ENCODE results near the gene MRTFB.

DNA sequence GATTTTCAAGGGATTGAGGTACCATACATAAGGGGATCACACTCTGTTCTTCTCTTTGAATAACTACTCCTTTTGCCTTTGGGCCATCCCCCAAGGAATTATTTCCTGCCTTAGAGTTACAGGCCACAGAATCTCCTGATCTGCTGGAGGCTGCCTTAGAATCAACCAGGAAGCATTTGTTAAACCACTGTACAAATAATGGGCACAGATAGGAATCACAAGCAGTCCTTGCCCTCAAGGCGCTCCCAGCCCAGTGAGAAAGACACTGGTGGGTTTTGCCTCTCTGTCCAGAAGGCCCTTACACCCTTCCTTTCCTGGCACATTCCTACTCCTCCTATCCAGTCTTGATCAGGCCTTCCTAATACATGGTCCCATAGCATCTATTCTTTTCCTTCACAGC is 45.9 kb downstream of the MRTFB start:
- TF ChIP-seq POLR2A (IDR thresholded peaks at IDR 0.05), result no peak
- TF ChIP-seq, protein P1, sequence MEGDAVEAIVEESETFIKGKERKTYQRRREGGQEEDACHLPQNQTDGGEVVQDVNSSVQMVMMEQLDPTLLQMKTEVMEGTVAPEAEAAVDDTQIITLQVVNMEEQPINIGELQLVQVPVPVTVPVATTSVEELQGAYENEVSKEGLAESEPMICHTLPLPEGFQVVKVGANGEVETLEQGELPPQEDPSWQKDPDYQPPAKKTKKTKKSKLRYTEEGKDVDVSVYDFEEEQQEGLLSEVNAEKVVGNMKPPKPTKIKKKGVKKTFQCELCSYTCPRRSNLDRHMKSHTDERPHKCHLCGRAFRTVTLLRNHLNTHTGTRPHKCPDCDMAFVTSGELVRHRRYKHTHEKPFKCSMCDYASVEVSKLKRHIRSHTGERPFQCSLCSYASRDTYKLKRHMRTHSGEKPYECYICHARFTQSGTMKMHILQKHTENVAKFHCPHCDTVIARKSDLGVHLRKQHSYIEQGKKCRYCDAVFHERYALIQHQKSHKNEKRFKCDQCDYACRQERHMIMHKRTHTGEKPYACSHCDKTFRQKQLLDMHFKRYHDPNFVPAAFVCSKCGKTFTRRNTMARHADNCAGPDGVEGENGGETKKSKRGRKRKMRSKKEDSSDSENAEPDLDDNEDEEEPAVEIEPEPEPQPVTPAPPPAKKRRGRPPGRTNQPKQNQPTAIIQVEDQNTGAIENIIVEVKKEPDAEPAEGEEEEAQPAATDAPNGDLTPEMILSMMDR (IDR thresholded peaks at IDR 0.05), result no peak

Measured in testis (tissue), 2 donors.